ENCODE measurements around the gene A1BG. TPM values are rescaled to one million over a fixed set of nuclear protein-coding genes. Genes with fewer than 3 reads are reported as not detected.

The A1BG gene
- total RNA-seq, 2 donors from 2014 or later, result 12.4 to 15.4 TPM

- Mint-ChIP-seq H3K27me3 (no peaks in the 10 kb centered on the region), H3K27ac (no peak overlapping the region), H3K36me3 (ENCODE audit: low read depth) (peaks cover 46% of the 10 kb centered on the region), H3K4me1 (no peaks in the 10 kb centered on the region), H3K9me3 (no peaks in the 10 kb centered on the region), H3K4me3 (no peak overlapping the region)
- no peak for ATAC-seq (replicated peaks)
Observed at GRCh38 chr19:58338336-58338735, 15.0 kb downstream of the A1BG start.

- H3K27me3 Mint-ChIP-seq, result no peaks in the 10 kb centered on the region
- H3K36me3 Mint-ChIP-seq (ENCODE audit: low read depth), result peaks cover 46% of the 10 kb centered on the region
- no peak overlapping the region for H3K4me3 Mint-ChIP-seq
- ATAC-seq (replicated peaks), result no peak
- no peaks in the 10 kb centered on the region for H3K4me1 Mint-ChIP-seq
- H3K27ac Mint-ChIP-seq, result no peak overlapping the region
- no peaks in the 10 kb centered on the region for H3K9me3 Mint-ChIP-seq
Observed at GRCh38 chr19:58336820-58337219, 16.5 kb downstream of the A1BG start.

- ATAC-seq (replicated peaks), result no peak
- no peak overlapping the region for H3K4me3 Mint-ChIP-seq
- H3K27me3 Mint-ChIP-seq, result no peaks in the 10 kb centered on the region
- no peak overlapping the region for H3K27ac Mint-ChIP-seq
- H3K36me3 Mint-ChIP-seq (ENCODE audit: low read depth), result peaks cover 43% of the 10 kb centered on the region
- H3K9me3 Mint-ChIP-seq, result no peaks in the 10 kb centered on the region
- no peaks in the 10 kb centered on the region for H3K4me1 Mint-ChIP-seq
Observed at GRCh38 chr19:58336216-58336615, 17.1 kb downstream of the A1BG start.

- H3K36me3 Mint-ChIP-seq (ENCODE audit: low read depth), result peaks cover 38% of the 10 kb centered on the region
- no peak overlapping the region for H3K4me3 Mint-ChIP-seq
- H3K9me3 Mint-ChIP-seq, result no peaks in the 10 kb centered on the region
- no peaks in the 10 kb centered on the region for H3K27me3 Mint-ChIP-seq
- no peak for ATAC-seq (replicated peaks)
- H3K27ac Mint-ChIP-seq, result no peak overlapping the region
- peaks cover 4% of the 10 kb centered on the region for H3K4me1 Mint-ChIP-seq
Observed at GRCh38 chr19:58335630-58336029, 17.7 kb downstream of the A1BG start.

GRCh38 chr19:58334691-58335249 lies 18.5 kb downstream of the A1BG start:
- H3K27ac Mint-ChIP-seq, result no peak overlapping the region
- H3K36me3 Mint-ChIP-seq (ENCODE audit: low read depth), result peaks cover 32% of the 10 kb centered on the region
- H3K27me3 Mint-ChIP-seq, result no peaks in the 10 kb centered on the region
- H3K4me3 Mint-ChIP-seq, result no peak overlapping the region
- H3K9me3 Mint-ChIP-seq, result no peaks in the 10 kb centered on the region
- H3K4me1 Mint-ChIP-seq, result peaks cover 5% of the 10 kb centered on the region
- ATAC-seq (replicated peaks), result no peak

- Mint-ChIP-seq H3K27me3 (no peaks in the 10 kb centered on the region), H3K27ac (no peak overlapping the region), H3K9me3 (no peaks in the 10 kb centered on the region), H3K4me1 (peaks cover 5% of the 10 kb centered on the region), H3K4me3 (no peak overlapping the region), H3K36me3 (ENCODE audit: low read depth) (peaks cover 14% of the 10 kb centered on the region)
- ATAC-seq (replicated peaks), result no peak
Observed at GRCh38 chr19:58332697-58333096, 20.6 kb downstream of the A1BG start.

GRCh38 chr19:58330458-58330857 lies 22.8 kb downstream of the A1BG start:
- ATAC-seq (replicated peaks), result no peak
- no peaks in the 10 kb centered on the region for H3K27me3 Mint-ChIP-seq
- peaks cover 12% of the 10 kb centered on the region for H3K36me3 Mint-ChIP-seq (ENCODE audit: low read depth)
- no peaks in the 10 kb centered on the region for H3K9me3 Mint-ChIP-seq
- H3K27ac Mint-ChIP-seq, result no peak overlapping the region
- peaks cover 5% of the 10 kb centered on the region for H3K4me1 Mint-ChIP-seq
- no peak overlapping the region for H3K4me3 Mint-ChIP-seq

- ATAC-seq (replicated peaks), result no peak
- Mint-ChIP-seq H3K27ac (no peak overlapping the region), H3K4me1 (peaks cover 5% of the 10 kb centered on the region), H3K36me3 (ENCODE audit: low read depth) (no peaks in the 10 kb centered on the region), H3K9me3 (no peaks in the 10 kb centered on the region), H3K4me3 (no peak overlapping the region), H3K27me3 (no peaks in the 10 kb centered on the region)
Observed at GRCh38 chr19:58328999-58329398, 24.3 kb downstream of the A1BG start.

GRCh38 chr19:58326914-58327726 lies 26.2 kb downstream of the A1BG start, which contains the start of gene ZSCAN22:
Gene ZSCAN22, plus strand, starts transcription at chr19:58326994. Its CDS starts 7,809 bp downstream, at chr19:58334803.
- H3K4me1 Mint-ChIP-seq, result peaks cover 5% of the 10 kb centered on the region
- H3K27ac Mint-ChIP-seq, result no peak within 1 kb of the TSS
- H3K27me3 Mint-ChIP-seq, result no peaks in the 10 kb centered on the region
- no peak within 1 kb of the TSS for H3K4me3 Mint-ChIP-seq
- ATAC-seq (replicated peaks), result peak; percentile 89
- no peaks in the 10 kb centered on the region for H3K36me3 Mint-ChIP-seq (ENCODE audit: low read depth)
- H3K9me3 Mint-ChIP-seq, result no peaks in the 10 kb centered on the region

GRCh38 chr19:58326501-58326913 lies 26.8 kb downstream of the A1BG start:
- Mint-ChIP-seq H3K36me3 (ENCODE audit: low read depth) (no peaks in the 10 kb centered on the region), H3K27me3 (no peaks in the 10 kb centered on the region), H3K4me1 (peaks cover 5% of the 10 kb centered on the region), H3K4me3 (no peak overlapping the region), H3K9me3 (no peaks in the 10 kb centered on the region), H3K27ac (no peak overlapping the region)
- peak; percentile 31 for ATAC-seq (replicated peaks)

- ATAC-seq (replicated peaks), result peak; percentile 3
- H3K9me3 Mint-ChIP-seq, result no peaks in the 10 kb centered on the region
- no peaks in the 10 kb centered on the region for H3K4me1 Mint-ChIP-seq
- no peak overlapping the region for H3K27ac Mint-ChIP-seq
- H3K4me3 Mint-ChIP-seq, result no peak overlapping the region
- H3K36me3 Mint-ChIP-seq (ENCODE audit: low read depth), result no peaks in the 10 kb centered on the region
- no peaks in the 10 kb centered on the region for H3K27me3 Mint-ChIP-seq
Observed at GRCh38 chr19:58325311-58326022, 27.8 kb downstream of the A1BG start.

GRCh38 chr19:58319241-58319640 lies 34.1 kb downstream of the A1BG start:
- Mint-ChIP-seq H3K27me3 (no peaks in the 10 kb centered on the region), H3K9me3 (no peaks in the 10 kb centered on the region)
- no peak for ATAC-seq (replicated peaks)

GRCh38 chr19:58318297-58318696 lies 35.0 kb downstream of the A1BG start:
- Mint-ChIP-seq H3K4me1 (no peaks in the 10 kb centered on the region), H3K9me3 (no peaks in the 10 kb centered on the region), H3K4me3 (no peak overlapping the region), H3K36me3 (ENCODE audit: low read depth) (peaks cover 31% of the 10 kb centered on the region), H3K27ac (no peak overlapping the region), H3K27me3 (no peaks in the 10 kb centered on the region)
- no peak for ATAC-seq (replicated peaks)

More at GRCh38 chr19:58319241-58319640, 34.1 kb downstream of the A1BG start:
- H3K36me3 Mint-ChIP-seq (ENCODE audit: low read depth), result peaks cover 22% of the 10 kb centered on the region
- no peaks in the 10 kb centered on the region for H3K4me1 Mint-ChIP-seq
- no peak overlapping the region for H3K4me3 Mint-ChIP-seq
- H3K27ac Mint-ChIP-seq, result no peak overlapping the region

GRCh38 chr19:58317476-58318072 lies 35.7 kb downstream of the A1BG start:
- Mint-ChIP-seq H3K9me3 (no peaks in the 10 kb centered on the region), H3K4me1 (no peaks in the 10 kb centered on the region), H3K27ac (no peak overlapping the region), H3K4me3 (no peak overlapping the region), H3K27me3 (no peaks in the 10 kb centered on the region), H3K36me3 (ENCODE audit: low read depth) (peaks cover 38% of the 10 kb centered on the region)
- no peak for ATAC-seq (replicated peaks)
